Neutrophil (primary cell): ENCODE measurements around the gene GSX2.

ENCODE experiments used
- H3K27ac ChIP-seq: fragments of 200-600 bp; sonication (generic); 2 replicates; pipeline ENCODE4 v1.5.1; 2016; ENCODE audit warnings: mild to moderate bottlenecking, moderate library complexity
- H3K27me3 ChIP-seq: fragments of 200-600 bp; sonication (generic); 2 replicates; pipeline ENCODE4 v1.6.0; 2016; ENCODE audit warnings: mild to moderate bottlenecking
- H3K36me3 ChIP-seq: fragments of 200-600 bp; sonication (generic); 2 replicates; pipeline ENCODE4 v1.5.1; 2017
- H3K4me1 ChIP-seq, 2 experiments: fragments of 200-600 bp in 1 of 2; sonication (generic) in 1 of 2; 1 replicate in 1 of 2; 2 replicates in 1 of 2; pipeline versions ENCODE4 v1.5.1 to v1.6.1; 2013 to 2016; ENCODE audit warnings: low read depth in 1 of 2, low read length in 1 of 2, mild to moderate bottlenecking in 1 of 2, moderate library complexity in 1 of 2; ENCODE audit not compliant: control insufficient read depth in 1 of 2, insufficient read depth in 1 of 2
- H3K4me3 ChIP-seq, 2 experiments: fragments of 200-600 bp in 1 of 2; sonication (generic) in 1 of 2; 1 replicate in 1 of 2; 2 replicates in 1 of 2; pipeline ENCODE4 v1.5.1; 2013 to 2016; ENCODE audit warnings: low read depth in 1 of 2, low read length in 1 of 2, mild to moderate bottlenecking in 1 of 2, moderate library complexity in 1 of 2
- H3K9me3 ChIP-seq: fragments of 200-600 bp; sonication (generic); 2 replicates; pipeline ENCODE4 v1.5.1; 2016
- CTCF ChIP-seq: fragments of 200-600 bp; sonication (generic); IDR thresholded peaks from 2 replicates; pipeline ENCODE4 v1.5.1; 2016; ENCODE audit warnings: antibody characterized with exemption

The GSX2 gene

GRCh38 chr4:54082168-54082567, 17.8 kb upstream of the GSX2 start:
- no peak overlapping the region for H3K4me3 ChIP-seq
- H3K36me3 ChIP-seq: no peaks in the 10 kb centered on the region
- no peaks in the 10 kb centered on the region for H3K9me3 ChIP-seq
- peaks cover 45% of the 10 kb centered on the region for H3K27me3 ChIP-seq
- TF ChIP-seq CTCF: no peak
- no peaks in the 10 kb centered on the region for H3K4me1 ChIP-seq
- no peak overlapping the region for H3K27ac ChIP-seq

GRCh38 chr4:54085284-54085683, 14.7 kb upstream of the GSX2 start:
- Histone ChIP-seq H3K27me3 (peaks cover 69% of the 10 kb centered on the region), H3K4me3 (no peak overlapping the region), H3K4me1 (no peaks in the 10 kb centered on the region), H3K27ac (no peak overlapping the region), H3K9me3 (no peaks in the 10 kb centered on the region), H3K36me3 (no peaks in the 10 kb centered on the region)
- no peak for TF ChIP-seq CTCF

GRCh38 chr4:54089875-54090274, 10.1 kb upstream of the GSX2 start:
- Histone ChIP-seq H3K27me3 (peaks cover 99% of the 10 kb centered on the region), H3K36me3 (no peaks in the 10 kb centered on the region), H3K4me1 (peaks cover 13 to 16% of the 10 kb centered on the region in 2 experiments), H3K4me3 (no peak overlapping the region), H3K27ac (no peak overlapping the region), H3K9me3 (no peaks in the 10 kb centered on the region)
- no peak for TF ChIP-seq CTCF

GRCh38 chr4:54090404-54090803, 9.6 kb upstream of the GSX2 start:
- Histone ChIP-seq H3K27ac (no peak overlapping the region), H3K36me3 (no peaks in the 10 kb centered on the region), H3K4me3 (no peak overlapping the region), H3K27me3 (peaks cover 99% of the 10 kb centered on the region), H3K4me1 (peaks cover 13 to 16% of the 10 kb centered on the region in 2 experiments), H3K9me3 (no peaks in the 10 kb centered on the region)
- no peak for TF ChIP-seq CTCF

- Histone ChIP-seq H3K27ac (no peak overlapping the region), H3K36me3 (no peaks in the 10 kb centered on the region), H3K4me3 (peak overlapping the region; percentile 7 to 62), H3K9me3 (no peaks in the 10 kb centered on the region), H3K27me3 (peaks cover 99% of the 10 kb centered on the region), H3K4me1 (peaks cover 13 to 16% of the 10 kb centered on the region in 2 experiments)
- no peak for TF ChIP-seq CTCF
These were observed 8.9 kb upstream of the GSX2 start for GRCh38 chr4:54090804-54091623.
